BLaER1 (cell line): ENCODE data around the gene ZNF264.

Experiments
- H3K27ac ChIP-seq: shearing (Covaris generic); formaldehyde crosslinking; 2 replicates; pipeline ENCODE4 v1.8.1; 2022
- H3K27me3 ChIP-seq: shearing (Covaris generic); formaldehyde crosslinking; 2 replicates; pipeline ENCODE4 v1.8.1; 2022
- H3K36me3 ChIP-seq: shearing (Covaris generic); formaldehyde crosslinking; 2 replicates; pipeline ENCODE4 v1.8.1; 2022
- H3K4me1 ChIP-seq: shearing (Covaris generic); formaldehyde crosslinking; 2 replicates; pipeline ENCODE4 v1.8.1; 2022
- H3K4me2 ChIP-seq: shearing (Covaris generic); formaldehyde crosslinking; 2 replicates; pipeline ENCODE4 v1.8.1; 2022
- H3K4me3 ChIP-seq: shearing (Covaris generic); formaldehyde crosslinking; 2 replicates; pipeline ENCODE4 v1.8.1; 2022
- H3K9ac ChIP-seq: shearing (Covaris generic); formaldehyde crosslinking; 2 replicates; pipeline ENCODE4 v1.8.1; 2022
- H3K9me3 ChIP-seq: shearing (Covaris generic); formaldehyde crosslinking; 2 replicates; pipeline ENCODE4 v1.8.1; 2022
- H4K20me1 ChIP-seq: shearing (Covaris generic); formaldehyde crosslinking; 2 replicates; pipeline ENCODE4 v1.8.1; 2022
- Cebpa-rat ChIP-seq: shearing (Covaris generic); IDR thresholded peaks from 2 replicates; pipeline ENCODE4 v1.8.1; 2022

The ZNF264 gene

GRCh38 chr19:57269515-57270250 is 78.4 kb downstream of the ZNF264 start:
- Histone ChIP-seq H3K9ac (no peak overlapping the region), H4K20me1 (no peaks in the 10 kb centered on the region), H3K4me1 (no peaks in the 10 kb centered on the region), H3K4me2 (no peak overlapping the region), H3K4me3 (no peak overlapping the region), H3K9me3 (no peaks in the 10 kb centered on the region), H3K27me3 (no peaks in the 10 kb centered on the region), H3K36me3 (no peaks in the 10 kb centered on the region; the same call in 1 of the 2 replicates), H3K27ac (no peak overlapping the region)
- TF ChIP-seq Cebpa-rat, result no peak

GRCh38 chr19:57271280-57271679 is 80.0 kb downstream of the ZNF264 start:
- Histone ChIP-seq H3K4me1 (no peaks in the 10 kb centered on the region), H3K36me3 (no peaks in the 10 kb centered on the region; the same call in 1 of the 2 replicates), H3K27ac (no peak overlapping the region), H3K9me3 (no peaks in the 10 kb centered on the region), H4K20me1 (no peaks in the 10 kb centered on the region), H3K9ac (no peak overlapping the region), H3K4me2 (no peak overlapping the region), H3K4me3 (no peak overlapping the region), H3K27me3 (no peaks in the 10 kb centered on the region)
- TF ChIP-seq Cebpa-rat, result no peak
